IPS-18a (cell line): ENCODE results near the gene FAM209B.

Source experiments
- H3K27ac ChIP-seq: one replicate; pipeline ENCODE4 v1.5.1; 2013; ENCODE audit warnings: low read length
- H3K27me3 ChIP-seq: one replicate; pipeline ENCODE4 v1.6.1; 2013; ENCODE audit warnings: mild to moderate bottlenecking, low read length; ENCODE audit not compliant: control insufficient read depth, insufficient read depth
- H3K36me3 ChIP-seq: one replicate; pipeline ENCODE4 v1.6.1; 2013; ENCODE audit warnings: low read depth, low read length; ENCODE audit not compliant: control insufficient read depth
- H3K4me1 ChIP-seq: one replicate; pipeline ENCODE4 v1.6.1; 2013; ENCODE audit warnings: low read depth, low read length; ENCODE audit not compliant: control insufficient read depth
- H3K4me3 ChIP-seq: one replicate; pipeline ENCODE4 v1.5.1; 2013; ENCODE audit warnings: low read length
- H3K9ac ChIP-seq: one replicate; pipeline ENCODE4 v1.6.1; 2013; ENCODE audit warnings: mild to moderate bottlenecking, low read length, moderate library complexity
- H3K9me3 ChIP-seq: one replicate; pipeline ENCODE4 v1.6.1; 2013; ENCODE audit warnings: low read depth, low read length; ENCODE audit not compliant: control insufficient read depth

FAM209B gene

GRCh38 chr20:56575157-56575556 is 42.1 kb downstream of the FAM209B start:
- no peak overlapping the region for H3K4me3 ChIP-seq
- H3K36me3 ChIP-seq, result no peaks in the 10 kb centered on the region
- H3K27ac ChIP-seq, result no peak overlapping the region
- no peak overlapping the region for H3K9ac ChIP-seq
- H3K9me3 ChIP-seq, result no peaks in the 10 kb centered on the region
- H3K27me3 ChIP-seq, result no peaks in the 10 kb centered on the region
- H3K4me1 ChIP-seq, result no peaks in the 10 kb centered on the region

GRCh38 chr20:56575961-56576360 is 42.9 kb downstream of the FAM209B start:
- Histone ChIP-seq H3K27ac (no peak overlapping the region), H3K9ac (no peak overlapping the region), H3K4me1 (no peaks in the 10 kb centered on the region), H3K27me3 (no peaks in the 10 kb centered on the region), H3K9me3 (no peaks in the 10 kb centered on the region), H3K36me3 (no peaks in the 10 kb centered on the region), H3K4me3 (no peak overlapping the region)

GRCh38 chr20:56579301-56579710 is 46.3 kb downstream of the FAM209B start:
- H3K4me3 ChIP-seq, result no peak overlapping the region
- H3K27ac ChIP-seq, result no peak overlapping the region
- no peaks in the 10 kb centered on the region for H3K27me3 ChIP-seq
- no peaks in the 10 kb centered on the region for H3K4me1 ChIP-seq
- H3K9me3 ChIP-seq, result no peaks in the 10 kb centered on the region
- no peak overlapping the region for H3K9ac ChIP-seq
- H3K36me3 ChIP-seq, result no peaks in the 10 kb centered on the region

GRCh38 chr20:56580226-56580625 is 47.2 kb downstream of the FAM209B start:
- H3K27me3 ChIP-seq, result no peaks in the 10 kb centered on the region
- no peaks in the 10 kb centered on the region for H3K9me3 ChIP-seq
- no peaks in the 10 kb centered on the region for H3K36me3 ChIP-seq
- H3K4me1 ChIP-seq, result peaks cover 4% of the 10 kb centered on the region
- H3K27ac ChIP-seq, result no peak overlapping the region
- no peak overlapping the region for H3K9ac ChIP-seq
- H3K4me3 ChIP-seq, result no peak overlapping the region

- H3K36me3 ChIP-seq, result no peaks in the 10 kb centered on the region
- peaks cover 4% of the 10 kb centered on the region for H3K4me1 ChIP-seq
- H3K9ac ChIP-seq, result no peak overlapping the region
- H3K27me3 ChIP-seq, result no peaks in the 10 kb centered on the region
- H3K4me3 ChIP-seq, result no peak overlapping the region
- H3K27ac ChIP-seq, result no peak overlapping the region
- no peaks in the 10 kb centered on the region for H3K9me3 ChIP-seq
Measured at GRCh38 chr20:56581701-56582100, 48.7 kb downstream of the FAM209B start.

- Histone ChIP-seq H3K36me3 (no peaks in the 10 kb centered on the region), H3K9me3 (no peaks in the 10 kb centered on the region), H3K4me1 (peaks cover 4% of the 10 kb centered on the region), H3K27me3 (no peaks in the 10 kb centered on the region), H3K27ac (no peak overlapping the region), H3K4me3 (no peak overlapping the region), H3K9ac (no peak overlapping the region)
Measured at GRCh38 chr20:56582542-56582941, 49.5 kb downstream of the FAM209B start.

GRCh38 chr20:56584916-56585315 is 51.9 kb downstream of the FAM209B start:
- H3K9me3 ChIP-seq, result no peaks in the 10 kb centered on the region
- no peak overlapping the region for H3K4me3 ChIP-seq
- H3K36me3 ChIP-seq, result no peaks in the 10 kb centered on the region
- no peak overlapping the region for H3K27ac ChIP-seq
- H3K9ac ChIP-seq, result no peak overlapping the region
- peaks cover 4% of the 10 kb centered on the region for H3K4me1 ChIP-seq
- no peaks in the 10 kb centered on the region for H3K27me3 ChIP-seq
